ENCODE results near the gene PPFIBP2. TPM values are rescaled to one million over a fixed set of nuclear protein-coding genes. Genes with fewer than 3 reads are reported as not detected.
A peak's percentile ranks its signal among the peaks of the same experiment; 100 is the strongest.

PPFIBP2 gene
- polyA plus RNA-seq, 1 donor: 59.0 TPM

DNA sequence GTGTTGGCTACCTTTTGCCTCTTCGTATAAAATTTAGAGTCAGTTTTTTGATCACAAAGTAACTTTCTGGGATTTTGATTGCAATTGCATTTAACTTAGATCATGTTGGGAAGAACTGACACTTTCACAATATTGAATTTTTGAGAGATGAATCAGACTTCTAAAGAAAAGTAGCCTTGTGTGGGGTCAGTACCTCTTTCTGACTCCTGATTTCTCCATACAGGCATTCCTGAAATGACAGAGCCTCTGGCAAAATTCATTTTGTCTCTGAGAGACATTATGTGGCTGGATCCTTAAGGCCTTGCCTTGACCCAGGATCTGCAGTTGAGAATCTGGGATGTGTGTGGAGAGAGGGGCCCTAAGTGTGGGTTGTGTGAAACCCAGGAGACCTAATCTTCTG, 37.8 kb downstream of the PPFIBP2 start:
- no peak for DNase-seq (ENCODE audit: low read depth)

DNA sequence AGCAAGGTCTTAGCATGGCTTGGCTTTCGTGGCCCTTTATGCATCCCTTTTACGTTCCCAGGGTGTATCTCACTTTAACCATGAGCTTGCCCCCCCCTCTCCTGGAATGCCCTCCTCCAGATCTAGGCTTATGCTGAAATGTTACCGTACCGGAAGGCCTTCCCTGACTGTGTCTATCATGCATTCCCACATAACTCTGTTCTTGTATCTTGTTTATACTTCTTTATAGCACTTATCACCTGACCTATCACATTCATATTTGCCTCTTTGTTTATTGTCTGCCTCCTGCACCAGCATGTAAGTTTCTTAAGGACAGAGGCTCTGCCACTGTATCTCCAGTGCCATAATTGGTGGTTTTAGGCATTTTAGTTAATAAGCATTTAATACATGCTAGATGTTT, 38.9 kb downstream of the PPFIBP2 start:
- DNase-seq (ENCODE audit: low read depth): no peak

DNA sequence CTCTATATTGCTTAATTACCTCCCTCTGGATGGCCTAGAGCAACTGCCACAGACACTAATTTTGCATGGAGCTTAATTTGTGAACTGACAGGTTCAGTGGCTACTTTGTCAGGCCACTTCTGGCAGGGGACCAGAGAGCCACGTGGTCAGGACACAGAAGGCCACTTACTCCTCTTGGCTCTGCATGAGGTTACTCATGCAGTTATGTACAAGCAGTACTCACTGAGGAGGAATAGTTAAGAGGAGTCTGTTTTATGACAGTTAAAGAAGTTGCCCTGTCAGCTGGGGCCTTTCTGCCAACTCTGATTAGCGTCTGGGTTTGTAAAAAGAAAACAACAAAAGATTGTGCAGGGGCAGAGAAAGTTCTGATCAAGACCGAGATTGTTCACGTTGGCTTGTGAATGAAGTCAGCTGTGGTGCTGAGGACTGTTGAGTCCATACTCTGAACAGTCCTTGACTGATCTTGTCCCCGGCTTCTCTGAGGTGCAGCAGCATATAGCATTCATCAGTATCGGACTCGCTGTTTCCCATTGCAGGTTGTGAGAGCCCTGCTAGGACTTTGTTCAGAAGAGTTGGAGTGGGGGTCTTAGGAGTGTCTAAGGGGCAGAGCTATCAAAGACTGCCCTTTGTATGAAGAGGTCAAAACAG, 41.4 kb downstream of the PPFIBP2 start:
- DNase-seq (ENCODE audit: low read depth): no peak

DNA sequence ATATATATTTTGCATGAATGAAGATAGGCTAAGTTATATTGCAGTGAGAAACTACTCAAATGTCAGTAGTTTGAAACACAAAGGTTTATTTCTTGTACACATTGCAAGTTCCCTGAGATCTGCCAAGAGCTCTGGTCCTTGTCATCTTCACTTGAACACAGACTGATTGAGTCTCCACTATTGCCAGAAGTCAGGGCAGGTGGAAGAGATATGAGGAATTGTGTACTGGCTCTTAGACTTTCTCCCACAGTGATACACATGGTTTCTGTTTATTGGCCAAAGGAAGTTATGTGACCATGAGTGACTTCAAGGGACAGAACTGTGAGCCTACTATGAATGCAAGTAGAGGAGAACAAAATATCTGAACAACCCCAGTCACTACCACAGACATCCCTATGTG, 44.2 kb downstream of the PPFIBP2 start:
- DNase-seq (ENCODE audit: low read depth): no peak

DNA sequence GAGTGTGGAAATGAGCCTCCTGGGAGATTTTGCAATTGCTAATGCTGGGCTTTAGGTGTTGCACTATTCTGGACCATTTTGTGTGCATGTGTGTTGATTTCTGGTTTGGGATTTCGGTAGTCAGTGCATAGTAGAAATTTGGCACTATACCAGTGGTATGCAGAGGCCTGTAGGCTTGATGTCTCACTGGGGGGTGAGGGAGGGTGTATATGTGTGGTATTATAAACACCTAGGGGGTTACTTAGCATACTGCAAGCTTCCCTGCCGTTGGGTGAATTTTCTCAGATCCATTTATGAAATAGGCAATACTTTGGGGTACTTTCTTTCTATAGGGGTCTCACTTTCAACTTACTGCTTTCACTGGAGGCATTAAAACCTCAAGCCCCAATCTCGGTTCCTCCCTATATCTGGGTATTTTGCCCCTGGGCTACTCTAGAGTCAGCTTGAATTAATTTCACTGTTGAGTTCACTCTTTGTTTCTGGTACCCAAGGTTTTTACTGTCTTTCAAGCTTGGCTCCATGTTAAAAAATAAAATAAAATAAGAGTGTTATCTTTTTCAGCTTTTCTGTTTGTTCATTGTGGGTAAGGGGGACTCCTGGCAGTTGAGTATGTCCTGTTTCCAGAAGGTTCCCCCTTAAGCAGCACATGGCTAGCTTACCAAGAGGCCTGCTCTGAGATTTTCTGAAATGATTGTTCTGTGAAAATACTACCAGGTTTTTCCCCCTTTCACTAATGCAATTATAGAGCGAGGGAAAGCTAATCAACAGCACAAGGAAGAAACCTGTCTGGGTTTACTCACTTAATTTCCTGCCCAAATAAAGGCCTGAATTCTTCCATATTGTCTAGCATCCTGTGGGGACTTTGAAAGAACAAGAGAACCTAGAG, 45.8 kb downstream of the PPFIBP2 start:
- no peak for DNase-seq (ENCODE audit: low read depth)

DNA sequence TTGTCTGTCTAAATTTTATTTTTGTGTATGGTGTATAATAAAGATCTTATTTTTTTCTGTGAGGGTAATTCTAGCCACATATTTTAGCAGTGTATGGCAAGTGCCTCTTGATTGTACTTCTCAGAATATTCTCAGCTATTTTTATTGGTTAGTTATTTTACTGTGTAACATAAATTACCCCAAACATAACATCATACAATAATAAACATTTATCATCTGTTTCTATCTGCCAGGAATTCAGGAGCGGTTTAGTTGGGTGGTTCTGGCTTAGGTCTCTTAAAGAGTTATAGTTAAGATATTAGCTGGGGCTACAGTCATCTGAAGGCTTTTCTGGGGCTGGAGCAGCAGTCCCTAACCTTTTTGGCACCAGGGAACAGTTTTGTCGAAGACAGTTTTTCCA, 47.8 kb downstream of the PPFIBP2 start:
- no peak for DNase-seq (ENCODE audit: low read depth)

DNA sequence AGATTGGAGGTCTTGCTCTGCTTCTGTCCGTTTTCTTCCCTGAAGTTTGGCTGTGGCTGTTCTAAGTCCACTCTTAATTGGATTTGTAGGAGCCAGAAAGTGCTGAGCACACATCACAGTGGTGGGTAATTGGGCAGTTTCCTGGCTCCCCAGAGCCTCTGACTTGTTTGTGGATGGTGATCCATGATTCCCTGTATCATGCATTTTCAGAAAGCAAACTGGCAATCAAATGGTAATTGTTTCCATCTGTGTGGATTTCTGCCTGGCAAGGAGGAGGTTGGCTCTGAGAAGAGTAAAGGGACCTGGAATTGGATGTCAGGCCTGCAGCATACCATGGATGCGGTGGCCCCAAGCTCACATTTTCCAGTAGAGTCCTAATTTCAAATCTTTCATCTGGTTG, 49.5 kb downstream of the PPFIBP2 start:
- DNase-seq (ENCODE audit: low read depth): no peak

DNA sequence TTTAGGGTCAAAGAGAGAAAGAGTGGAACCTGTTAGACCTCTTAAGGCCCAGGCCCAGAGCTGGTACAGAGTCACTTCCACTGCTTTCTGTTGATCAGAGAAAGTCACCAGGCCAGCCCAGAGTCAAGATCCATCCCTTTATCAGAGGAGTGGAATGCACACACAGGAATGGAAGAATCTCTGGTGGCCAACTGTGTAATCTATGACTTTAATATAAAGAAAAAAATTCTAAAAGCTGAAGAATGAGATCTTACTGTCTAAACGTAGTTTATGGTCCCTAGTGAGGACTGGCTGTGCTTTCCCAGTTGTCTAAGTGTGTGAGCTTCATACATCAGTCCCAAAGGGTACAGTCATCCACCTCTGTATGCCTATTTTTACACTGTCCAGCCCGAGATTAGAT, 51.0 kb downstream of the PPFIBP2 start:
- no peak for DNase-seq (ENCODE audit: low read depth)

DNA sequence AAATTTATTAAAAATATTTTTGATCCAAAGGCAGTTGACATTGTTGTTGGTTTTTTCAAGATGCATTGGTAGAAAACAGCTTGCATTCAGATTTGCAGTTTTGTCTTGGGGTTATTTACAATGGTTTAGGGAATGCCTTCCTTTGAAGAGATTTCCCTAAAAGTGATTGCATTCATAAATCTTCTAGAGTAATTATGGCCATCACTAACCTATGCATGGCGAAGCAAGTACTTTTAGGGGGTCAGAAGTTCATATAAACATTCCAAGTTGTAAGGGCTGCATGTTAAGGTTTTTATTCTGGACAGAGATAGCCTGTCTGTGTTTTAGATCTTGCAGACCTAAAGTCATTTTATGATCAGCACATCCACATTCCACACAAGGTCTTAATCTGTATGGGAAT, 53.5 kb downstream of the PPFIBP2 start:
- DNase-seq (ENCODE audit: low read depth): no peak

DNA sequence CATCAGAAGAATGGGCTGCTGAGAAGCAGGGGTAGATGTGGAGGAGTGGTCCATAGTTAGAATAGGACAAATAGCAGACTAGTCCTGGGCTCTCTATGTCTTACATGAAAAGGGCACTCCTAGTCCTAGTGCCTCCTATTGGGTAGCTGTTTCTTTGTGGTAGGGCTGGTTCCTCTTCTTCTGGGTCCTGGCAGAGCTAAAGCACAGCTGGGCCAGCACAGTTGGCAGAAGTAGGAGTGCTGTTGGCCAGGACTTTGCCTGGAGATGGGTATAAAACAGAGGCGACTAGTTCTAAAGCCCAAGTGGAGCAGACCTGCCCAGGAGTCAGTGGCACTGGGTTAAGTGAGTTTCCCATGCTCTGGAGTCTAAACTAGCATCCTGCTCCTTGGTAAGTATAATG, 55.2 kb downstream of the PPFIBP2 start:
- DNase-seq (ENCODE audit: low read depth): no peak

DNA sequence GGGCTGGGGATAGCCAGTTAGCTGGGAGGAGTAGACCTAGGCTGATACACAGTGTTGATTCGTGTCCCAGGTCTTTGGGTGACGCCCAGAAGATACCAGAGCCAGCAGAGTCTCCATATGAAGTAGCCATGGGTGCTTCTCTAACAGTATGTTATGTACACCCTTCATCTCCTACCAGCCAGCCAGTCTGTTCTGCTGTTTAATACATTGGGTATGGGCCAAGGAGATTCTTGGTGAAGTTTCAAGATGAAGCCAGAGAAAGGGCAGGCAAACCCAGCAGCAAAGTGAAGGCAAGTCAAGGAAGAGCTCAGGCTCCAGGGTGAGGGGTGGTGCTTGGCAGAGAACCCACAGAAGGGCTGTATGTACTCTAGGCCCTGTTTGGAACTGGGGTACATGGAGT, 56.4 kb downstream of the PPFIBP2 start:
- no peak for DNase-seq (ENCODE audit: low read depth)

DNA sequence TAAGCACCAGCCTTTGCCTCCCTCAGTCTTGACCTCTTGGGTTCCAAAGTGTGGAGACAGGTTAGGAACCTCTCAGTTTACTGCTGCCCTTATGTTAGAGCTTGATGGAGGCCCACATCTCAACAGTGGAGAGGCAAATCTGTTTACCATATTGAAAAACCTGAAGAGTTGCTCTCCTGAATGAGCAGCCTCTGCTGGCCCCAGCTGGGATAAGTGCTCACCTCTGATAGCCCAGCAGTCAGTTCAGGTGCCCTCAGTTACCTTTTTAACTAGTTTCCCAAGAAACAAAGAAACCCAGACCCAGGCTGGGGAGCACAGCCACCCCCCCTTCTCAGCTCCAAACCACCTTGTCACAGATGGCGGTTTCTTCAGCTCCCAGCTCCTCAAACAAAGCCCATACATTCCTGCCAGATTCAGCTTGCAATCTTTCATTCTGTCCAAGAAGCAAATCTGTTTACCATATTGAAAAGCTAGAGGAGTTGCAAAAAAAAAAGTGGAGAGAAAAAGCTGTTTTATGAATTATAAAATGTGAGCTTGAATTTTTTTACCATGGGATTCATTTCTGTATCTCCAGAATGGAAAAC, 57.2 kb downstream of the PPFIBP2 start:
- DNase-seq (ENCODE audit: low read depth): no peak

DNA sequence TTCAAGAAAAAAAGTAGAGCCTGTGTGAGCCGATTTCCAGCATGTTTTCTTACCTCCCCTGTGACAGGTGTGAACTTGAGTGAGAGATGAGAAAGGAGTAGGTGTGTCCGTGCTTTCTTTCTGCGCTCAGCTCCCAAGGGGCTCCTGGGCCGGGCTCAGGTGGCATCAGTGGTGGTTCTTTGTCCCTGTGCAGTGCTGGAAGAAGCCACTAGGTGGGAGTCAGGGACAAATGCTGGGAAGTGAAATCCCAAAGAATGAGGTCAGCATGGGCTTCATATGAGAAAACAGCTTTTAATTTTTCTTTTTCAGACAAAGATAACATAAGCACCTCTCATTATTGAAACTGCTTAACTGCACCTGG, 57.8 kb downstream of the PPFIBP2 start:
- DNase-seq (ENCODE audit: low read depth): no peak

DNA sequence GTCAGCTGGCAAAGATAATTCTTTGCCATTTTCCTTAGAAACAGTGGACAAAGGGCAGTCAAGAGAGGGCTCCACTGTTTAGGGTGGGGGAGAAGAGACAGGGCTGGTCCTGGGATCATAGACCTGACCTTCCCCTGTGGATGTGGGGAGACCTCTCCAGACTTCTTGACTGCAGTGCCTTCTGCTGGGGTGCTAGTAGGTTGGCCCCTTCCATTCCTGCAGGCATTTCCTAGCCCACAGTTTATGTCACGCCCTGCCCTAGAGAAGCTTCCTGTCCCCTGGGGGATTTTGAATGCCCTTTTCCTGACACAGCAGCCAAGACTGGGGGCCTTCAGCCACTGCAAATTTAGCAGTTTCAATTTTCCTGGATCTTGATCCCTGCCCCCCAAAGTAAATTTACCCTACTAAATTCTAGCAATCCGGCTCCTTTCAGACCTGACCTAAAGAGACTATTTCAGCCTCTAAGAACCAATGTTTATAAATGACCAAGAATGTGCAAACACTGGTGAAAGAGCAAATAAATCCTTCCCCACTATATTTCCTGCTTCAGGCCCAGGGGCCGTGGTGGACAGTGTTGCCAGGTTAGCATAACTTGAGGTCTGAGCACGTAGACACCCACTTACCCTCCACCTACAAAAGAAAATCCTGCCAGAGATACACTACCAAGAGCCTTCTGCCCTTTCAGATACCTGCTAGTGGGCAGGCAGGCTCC, 58.4 kb downstream of the PPFIBP2 start:
- no peak for DNase-seq (ENCODE audit: low read depth)

DNA sequence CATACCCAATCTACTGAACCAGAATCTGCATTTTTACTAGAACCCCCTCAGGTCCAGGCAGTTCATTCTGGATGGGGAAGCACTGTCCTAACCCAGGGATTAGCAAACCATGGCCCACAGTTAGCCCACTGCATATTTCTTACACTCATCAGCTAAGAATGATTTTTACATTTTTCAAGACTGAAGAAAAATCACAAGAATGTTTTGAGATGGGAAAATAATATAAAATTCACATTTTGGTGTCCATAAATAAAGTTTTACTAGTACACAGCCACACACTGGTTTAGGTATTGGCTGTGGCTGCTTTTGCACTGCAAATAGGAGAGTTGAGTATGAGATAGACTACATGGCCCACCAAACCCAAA, 59.4 kb downstream of the PPFIBP2 start:
- DNase-seq (ENCODE audit: low read depth): no peak

DNA sequence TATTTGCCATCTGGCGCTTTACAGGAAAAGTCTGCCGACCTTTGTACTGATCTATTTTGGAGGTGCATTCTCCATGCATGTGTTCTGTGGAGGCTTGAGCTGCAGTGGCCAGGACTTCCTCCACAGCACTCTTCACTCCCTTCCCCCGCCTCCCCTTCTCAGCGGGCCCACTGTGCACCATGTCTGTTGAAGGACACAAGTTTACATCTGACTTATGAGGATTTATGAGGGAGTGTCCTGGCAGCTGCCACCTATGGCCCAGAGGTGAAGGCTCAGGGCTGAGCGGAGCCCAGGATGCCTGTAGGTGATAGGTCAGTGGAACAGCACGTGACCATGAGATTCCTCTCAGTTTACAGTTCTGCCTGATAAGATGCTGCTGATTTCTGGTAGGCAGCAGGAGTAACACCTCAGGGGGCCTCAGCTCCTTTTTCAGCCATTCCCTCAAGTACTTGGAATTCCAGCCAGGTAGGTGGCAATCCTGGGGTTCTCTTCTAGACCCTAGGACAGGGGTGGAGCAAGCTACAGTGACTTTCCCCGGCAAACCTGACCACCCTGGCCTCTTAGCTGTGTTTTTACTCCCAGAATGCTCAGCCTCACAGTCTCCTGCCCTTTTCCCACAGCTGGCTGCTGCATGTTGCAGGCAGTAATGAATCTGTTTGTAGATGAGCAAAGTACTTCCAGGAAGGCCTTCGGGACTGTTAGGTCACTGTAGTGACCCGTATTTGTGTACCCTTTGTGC, 59.9 kb downstream of the PPFIBP2 start:
- DNase-seq (ENCODE audit: low read depth): no peak

DNA sequence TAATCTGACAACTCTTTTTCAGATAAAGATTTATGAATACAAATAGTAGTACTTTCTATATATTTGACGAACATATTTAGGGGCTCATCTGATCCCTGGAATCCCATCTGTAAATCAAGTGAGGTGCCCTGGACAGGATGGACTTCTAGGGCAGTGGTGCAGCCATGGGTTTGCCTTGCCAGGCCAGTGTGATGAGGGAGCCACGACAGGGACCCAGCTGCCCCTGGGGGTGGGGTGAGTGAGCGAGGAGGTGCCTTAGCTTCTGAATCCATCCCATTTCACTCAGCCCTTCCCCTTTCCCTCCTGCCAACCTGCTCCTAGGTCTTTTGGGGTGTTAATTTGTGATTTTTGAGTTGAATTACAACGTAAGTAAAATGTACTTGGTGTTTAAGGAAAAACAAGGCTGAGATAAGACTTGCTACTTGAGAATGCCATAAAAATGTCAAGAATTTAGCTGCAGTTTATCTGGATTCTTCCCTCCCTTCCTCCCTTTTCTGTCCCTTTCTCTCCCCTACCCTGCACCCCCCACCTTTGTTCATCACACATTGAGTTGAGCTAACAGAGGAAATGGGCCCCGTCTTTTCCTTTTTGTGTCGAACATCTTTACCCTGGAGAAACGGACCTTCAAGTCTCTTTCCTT, 60.8 kb downstream of the PPFIBP2 start:
- no peak for DNase-seq (ENCODE audit: low read depth)

DNA sequence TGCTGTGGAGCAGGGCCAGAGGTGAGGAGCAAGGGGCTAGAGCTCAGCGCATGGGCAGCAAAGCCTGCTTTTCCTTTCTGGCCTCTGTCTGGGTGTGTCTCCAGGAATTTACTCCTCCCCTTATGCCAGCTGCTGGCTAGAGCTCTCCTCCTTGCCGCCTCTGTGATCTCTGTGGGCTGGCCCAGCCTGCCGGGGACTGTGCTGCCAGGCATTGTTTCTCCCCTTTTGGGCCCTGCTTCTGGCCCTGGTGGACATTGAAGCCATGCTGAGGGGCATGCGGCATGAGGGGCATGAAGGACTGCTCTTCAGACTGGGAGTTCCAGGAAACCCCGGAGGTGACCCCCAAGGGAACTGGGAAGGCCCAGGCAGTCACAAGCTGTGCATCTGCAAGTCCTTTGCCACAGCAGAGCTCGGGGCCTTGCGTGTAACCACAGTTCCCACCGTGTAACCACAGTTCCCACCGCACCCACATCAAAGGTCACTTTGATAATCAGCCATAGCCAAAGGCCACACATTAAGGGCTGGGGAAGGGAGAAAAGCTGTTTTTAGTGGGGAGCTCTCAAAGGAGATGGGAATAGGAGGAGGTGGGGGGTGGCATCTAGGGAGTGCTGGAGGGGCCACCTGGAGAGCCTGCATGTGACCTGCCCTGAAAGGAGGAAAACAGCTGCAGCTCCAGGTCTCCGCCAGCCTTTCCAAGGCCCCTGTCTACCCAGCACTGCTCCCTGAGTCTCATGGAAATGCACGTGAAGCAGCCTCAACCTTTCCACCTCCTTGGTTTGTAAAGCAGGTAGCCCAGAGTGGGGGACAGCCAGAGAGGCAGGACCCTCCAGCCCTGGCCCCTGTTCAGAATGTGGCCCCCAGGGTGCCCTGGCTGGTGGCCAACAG, 62.3 kb downstream of the PPFIBP2 start:
- DNase-seq (ENCODE audit: low read depth): no peak

DNA sequence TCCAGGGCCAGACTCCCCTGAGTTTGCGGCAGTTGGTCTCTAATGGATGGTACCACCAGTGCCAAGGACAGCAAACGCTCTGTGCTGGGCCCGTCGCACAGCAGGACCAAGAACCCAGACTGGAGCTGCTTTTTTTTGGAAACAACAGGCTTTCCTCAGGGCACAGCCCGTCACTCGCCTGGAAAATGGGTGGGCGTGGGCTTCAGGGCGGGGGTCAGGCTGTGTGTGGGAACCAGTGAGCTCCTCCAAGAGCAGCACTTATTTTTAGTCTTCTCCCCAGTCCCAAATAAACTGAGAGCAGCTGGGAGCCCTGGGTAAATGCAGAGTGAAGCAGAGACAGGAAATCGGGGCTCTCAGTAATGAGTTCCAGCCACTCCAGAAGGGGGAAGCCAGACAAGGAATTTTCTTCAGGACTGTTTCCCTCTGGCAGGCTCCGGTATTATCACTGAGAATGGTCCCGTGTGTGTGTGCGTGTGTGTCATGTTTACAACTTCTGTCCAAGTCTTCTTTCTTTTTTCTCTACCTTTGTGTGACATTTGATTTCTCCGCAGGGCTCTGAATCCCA, 63.0 kb downstream of the PPFIBP2 start:
- peak; percentile 75 for DNase-seq (ENCODE audit: low read depth)

Data from forelimb muscle (tissue), 1 donor.